Sigmoid colon (tissue), 3 donors: ENCODE data around the gene SYNPO2.

Experiments
- POLR2A ChIP-seq, 2 donors: fragments of 450-650 bp; IDR thresholded peaks; one replicate each; pipeline ENCODE4 v1.6.1; 2016; ENCODE audit warnings: antibody characterized with exemption in 2 of 2, mild to moderate bottlenecking in 2 of 2, moderate library complexity in 2 of 2
- TF ChIP-seq, protein P1 (sequence below), 4 experiments: fragments of 450-650 bp in 3 of 4; fragments of 200-600 bp in 1 of 4; IDR thresholded peaks; one replicate each; pipeline ENCODE4 v1.5.1; 2016 to 2019; ENCODE audit warnings: antibody characterized with exemption in 4 of 4, mild to moderate bottlenecking in 3 of 4, moderate library complexity in 2 of 4

DNA sequence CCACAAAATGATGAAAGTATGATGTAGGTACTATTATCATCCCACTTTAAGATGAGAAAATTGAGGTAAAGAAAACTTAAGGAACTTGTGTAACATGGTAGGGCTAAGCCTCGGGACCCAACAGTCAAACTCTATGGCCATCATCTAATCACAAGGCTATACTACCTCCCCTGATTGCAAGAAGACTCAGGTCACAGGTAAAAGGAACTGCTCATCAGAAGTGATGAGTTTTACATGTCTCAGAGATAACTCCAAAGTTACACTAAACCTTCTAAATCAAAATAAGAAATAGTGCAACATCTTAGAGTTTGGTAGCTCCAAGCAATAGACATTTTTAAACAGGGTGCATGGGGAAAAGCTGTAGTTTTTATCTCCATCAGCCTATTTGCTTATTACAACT lies 150.5 kb downstream of the SYNPO2 start:
- TF ChIP-seq, protein P1, sequence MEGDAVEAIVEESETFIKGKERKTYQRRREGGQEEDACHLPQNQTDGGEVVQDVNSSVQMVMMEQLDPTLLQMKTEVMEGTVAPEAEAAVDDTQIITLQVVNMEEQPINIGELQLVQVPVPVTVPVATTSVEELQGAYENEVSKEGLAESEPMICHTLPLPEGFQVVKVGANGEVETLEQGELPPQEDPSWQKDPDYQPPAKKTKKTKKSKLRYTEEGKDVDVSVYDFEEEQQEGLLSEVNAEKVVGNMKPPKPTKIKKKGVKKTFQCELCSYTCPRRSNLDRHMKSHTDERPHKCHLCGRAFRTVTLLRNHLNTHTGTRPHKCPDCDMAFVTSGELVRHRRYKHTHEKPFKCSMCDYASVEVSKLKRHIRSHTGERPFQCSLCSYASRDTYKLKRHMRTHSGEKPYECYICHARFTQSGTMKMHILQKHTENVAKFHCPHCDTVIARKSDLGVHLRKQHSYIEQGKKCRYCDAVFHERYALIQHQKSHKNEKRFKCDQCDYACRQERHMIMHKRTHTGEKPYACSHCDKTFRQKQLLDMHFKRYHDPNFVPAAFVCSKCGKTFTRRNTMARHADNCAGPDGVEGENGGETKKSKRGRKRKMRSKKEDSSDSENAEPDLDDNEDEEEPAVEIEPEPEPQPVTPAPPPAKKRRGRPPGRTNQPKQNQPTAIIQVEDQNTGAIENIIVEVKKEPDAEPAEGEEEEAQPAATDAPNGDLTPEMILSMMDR (IDR thresholded peaks at IDR 0.05) = no peak
- no peak for TF ChIP-seq POLR2A (IDR thresholded peaks at IDR 0.05)
